Neuronal stem cell (in vitro differentiated cells): ENCODE measurements around the gene SP140.

Experiments used
- DNase-seq: peaks from one replicate; pipeline ENCODE4 v3.0.0-alpha.2; 2013; ENCODE audit warnings: low spot score
- H2AFZ ChIP-seq: one replicate; pipeline ENCODE4 v1.6.1; 2013; ENCODE audit warnings: mild to moderate bottlenecking, low read length, inconsistent platforms
- H2AK5ac ChIP-seq: 2 replicates; pipeline ENCODE4 v1.6.1; 2013; ENCODE audit warnings: low read depth, mild to moderate bottlenecking, inconsistent platforms, low read length, moderate library complexity, mixed read lengths
- H2BK120ac ChIP-seq: 2 replicates; pipeline ENCODE4 v1.6.1; 2013; ENCODE audit warnings: low read depth, mild to moderate bottlenecking, inconsistent platforms, low read length, moderate library complexity, mixed read lengths
- H2BK12ac ChIP-seq: one replicate; pipeline ENCODE4 v1.6.1; 2013; ENCODE audit warnings: low read length, inconsistent platforms
- H2BK15ac ChIP-seq: 2 replicates; pipeline ENCODE4 v1.6.1; 2013; ENCODE audit warnings: mild to moderate bottlenecking, low read length, inconsistent platforms, mixed read lengths
- H2BK5ac ChIP-seq: one replicate; pipeline ENCODE4 v1.6.1; 2013; ENCODE audit warnings: inconsistent platforms, mild to moderate bottlenecking, low read length, moderate library complexity
- H3K14ac ChIP-seq: one replicate; pipeline ENCODE4 v1.6.1; 2013; ENCODE audit warnings: low read length, inconsistent platforms
- H3K18ac ChIP-seq: 2 replicates; pipeline ENCODE4 v1.6.1; 2013; ENCODE audit warnings: low read length, inconsistent platforms
- H3K23ac ChIP-seq: 2 replicates; pipeline ENCODE4 v1.6.1; 2013; ENCODE audit warnings: low read depth, mild to moderate bottlenecking, mixed read lengths, low read length, inconsistent platforms; ENCODE audit not compliant: poor library complexity
- H3K27ac ChIP-seq: replicated peaks from 3 replicates; pipeline ENCODE4 v1.5.1; 2013; ENCODE audit warnings: low read length, inconsistent platforms
- H3K27me3 ChIP-seq, 3 experiments: 2 replicates each; pipeline ENCODE4 v1.6.1; 2013; ENCODE audit warnings: low read length in 3 of 3, mild to moderate bottlenecking in 2 of 3, inconsistent platforms in 1 of 3, low read depth in 1 of 3, mixed read lengths in 1 of 3, moderate library complexity in 1 of 3; ENCODE audit not compliant: control insufficient read depth in 3 of 3, insufficient read depth in 3 of 3
- H3K36me3 ChIP-seq, 2 donors: replicated peaks in 1 of 2; 2 replicates each; pipeline ENCODE4 v1.6.1; 2013; ENCODE audit warnings: low read length in 2 of 2; ENCODE audit not compliant: control insufficient read depth in 2 of 2, insufficient read depth in 2 of 2
- H3K4ac ChIP-seq: 2 replicates; pipeline ENCODE4 v1.6.1; 2013; ENCODE audit warnings: inconsistent platforms, mild to moderate bottlenecking, low read length, moderate library complexity
- H3K4me1 ChIP-seq, 2 donors: 1 replicate in 1 of 2; 2 replicates in 1 of 2; pipeline ENCODE4 v1.6.1; 2013; ENCODE audit warnings: low read length in 2 of 2, low read depth in 1 of 2; ENCODE audit not compliant: control insufficient read depth in 2 of 2, insufficient read depth in 1 of 2
- H3K4me2 ChIP-seq: one replicate; pipeline ENCODE4 v1.6.1; 2013; ENCODE audit warnings: mild to moderate bottlenecking, low read length, inconsistent platforms; ENCODE audit not compliant: insufficient read depth, poor library complexity, severe bottlenecking
- H3K4me3 ChIP-seq, 2 donors: 2 replicates each; pipeline ENCODE4 v1.5.1; 2013; ENCODE audit warnings: low read length in 2 of 2, mild to moderate bottlenecking in 2 of 2, inconsistent platforms in 1 of 2, moderate library complexity in 1 of 2
- H3K79me1 ChIP-seq: one replicate; pipeline ENCODE4 v1.6.1; 2013; ENCODE audit warnings: low read depth, mild to moderate bottlenecking, inconsistent platforms, low read length, moderate library complexity
- H3K9ac ChIP-seq: one replicate; pipeline ENCODE4 v1.6.1; 2013; ENCODE audit warnings: mild to moderate bottlenecking, low read depth, low read length, inconsistent platforms; ENCODE audit not compliant: poor library complexity
- H3K9me3 ChIP-seq, 2 donors: replicated peaks in 1 of 2; 2 replicates each; pipeline versions ENCODE3 to v1.6.1; 2013; ENCODE audit warnings: low read length in 2 of 2, mild to moderate bottlenecking in 2 of 2, inconsistent platforms in 1 of 2, low read depth in 1 of 2, mixed read lengths in 1 of 2, moderate library complexity in 1 of 2; ENCODE audit not compliant: control insufficient read depth in 2 of 2, insufficient read depth in 1 of 2
- H4K8ac ChIP-seq: one replicate; pipeline ENCODE4 v1.6.1; 2013; ENCODE audit warnings: low read depth, mild to moderate bottlenecking, inconsistent platforms, low read length, moderate library complexity
- H4K91ac ChIP-seq: one replicate; pipeline ENCODE4 v1.6.1; 2013; ENCODE audit warnings: low read length, low read depth, mild to moderate bottlenecking, inconsistent platforms; ENCODE audit not compliant: poor library complexity
- WGBS, 2 donors: extraction: QIAGEN DNeasy Blood & Tissue Kit; methylation state at CpG; one replicate each; pipeline ENCODE4 v1.1.7; 2013; ENCODE audit warnings: missing lambda C conversion rate in 2 of 2, mixed read lengths in 1 of 2; ENCODE audit not compliant: insufficient read length in 2 of 2, insufficient replicate concordance in 1 of 2; ENCODE audit errors: extremely low coverage in 2 of 2; 5-methylcytosine and 5-hydroxymethylcytosine counted together

The SP140 gene

GRCh38 chr2:230267059-230267458 is 41.5 kb downstream of the SP140 start:
- no peak overlapping the region for H3K9ac ChIP-seq
- no peak overlapping the region for H4K8ac ChIP-seq
- no peak overlapping the region for H3K4me2 ChIP-seq
- H3K4me3 ChIP-seq: no peak overlapping the region
- H3K4me1 ChIP-seq: peaks cover 0 to 3% of the 10 kb centered on the region in 2 donors
- no peak overlapping the region for H3K14ac ChIP-seq
- H3K4ac ChIP-seq: no peak overlapping the region
- H3K79me1 ChIP-seq: no peaks in the 10 kb centered on the region
- no peak overlapping the region for H4K91ac ChIP-seq
- H3K9me3 ChIP-seq: no peaks in the 10 kb centered on the region
- no peak overlapping the region for H2BK5ac ChIP-seq
- H3K23ac ChIP-seq: no peak overlapping the region
- H3K27ac ChIP-seq: no peak overlapping the region
- H3K36me3 ChIP-seq: no peaks in the 10 kb centered on the region
- H3K27me3 ChIP-seq: no peaks in the 10 kb centered on the region
- DNase-seq: no peak
- no peak overlapping the region for H2AFZ ChIP-seq
- WGBS, 2 donors: no CpG with 5 or more reads among the region's 1 CpG
- no peak overlapping the region for H2BK120ac ChIP-seq
- no peak overlapping the region for H2BK15ac ChIP-seq
- no peak overlapping the region for H2AK5ac ChIP-seq
- no peak overlapping the region for H2BK12ac ChIP-seq
- H3K18ac ChIP-seq: no peak overlapping the region

DNA sequence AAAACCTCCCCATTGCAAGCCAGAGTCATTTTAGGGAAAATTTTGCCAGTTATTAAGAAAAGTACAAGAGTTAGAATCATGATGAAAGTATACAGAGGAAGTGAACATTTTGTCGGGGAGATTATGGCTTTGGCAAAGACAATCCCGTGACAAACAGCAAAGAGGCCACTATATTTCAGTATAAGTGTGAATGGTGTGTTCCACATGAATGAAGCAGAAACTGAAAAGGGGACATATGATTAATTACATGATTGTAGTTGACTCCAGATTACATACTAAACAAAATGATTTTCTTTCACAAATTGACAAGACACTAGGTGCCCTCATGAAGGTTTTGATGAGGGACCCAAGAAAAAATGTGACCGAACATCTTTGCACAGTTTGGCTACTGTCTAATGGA is 42.0 kb downstream of the SP140 start:
- WGBS, 2 donors: no CpG with 5 or more reads among the region's 3 CpGs
- no peak for DNase-seq
- no peak overlapping the region for H3K18ac ChIP-seq

DNA sequence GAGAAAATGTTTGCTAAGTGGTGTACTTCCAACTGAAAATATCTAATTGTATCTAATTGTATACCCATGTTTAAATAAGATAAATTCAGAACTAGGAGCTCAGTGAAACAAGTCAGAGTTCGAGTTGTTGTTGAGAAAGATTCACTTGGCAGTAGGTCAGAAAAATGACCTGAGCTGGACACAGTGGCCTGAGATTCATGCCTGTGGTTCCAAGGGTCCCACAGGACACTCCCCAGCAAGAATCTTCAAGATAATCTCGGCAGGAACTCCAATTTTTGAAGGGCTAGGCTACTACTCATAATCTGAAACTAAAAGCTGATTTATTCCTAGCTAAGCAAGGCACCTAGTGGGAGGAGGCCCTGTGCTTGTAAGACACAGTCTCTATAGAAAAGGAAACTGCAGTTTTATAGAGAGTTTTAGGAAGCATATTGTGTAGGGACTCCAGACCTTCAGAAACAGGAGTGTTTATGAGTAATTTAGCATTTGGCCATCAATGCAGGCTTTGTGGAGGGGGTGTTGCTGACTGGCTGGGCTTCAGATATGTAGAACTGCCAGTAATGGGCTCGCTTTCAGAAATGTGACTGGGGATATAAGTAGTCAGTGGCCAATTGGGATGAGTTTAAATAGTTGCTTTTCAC is 43.2 kb downstream of the SP140 start:
- Histone ChIP-seq H3K79me1 (no peaks in the 10 kb centered on the region), H3K27me3 (no peaks in the 10 kb centered on the region), H3K27ac (no peak overlapping the region), H3K36me3 (no peaks in the 10 kb centered on the region), H3K9ac (no peak overlapping the region), H2BK12ac (no peak overlapping the region), H2BK120ac (no peak overlapping the region), H2AK5ac (no peak overlapping the region), H3K4ac (no peak overlapping the region), H3K14ac (no peak overlapping the region), H3K18ac (no peak overlapping the region), H3K23ac (no peak overlapping the region), H2BK5ac (no peak overlapping the region), H3K4me1 (peaks cover 0 to 3% of the 10 kb centered on the region in 2 donors), H3K4me2 (no peak overlapping the region), H4K91ac (no peak overlapping the region), H4K8ac (no peak overlapping the region), H2AFZ (no peak overlapping the region), H2BK15ac (no peak overlapping the region), H3K9me3 (no peaks in the 10 kb centered on the region), H3K4me3 (no peak overlapping the region)
- DNase-seq: no peak
- no CpG with 5 or more reads among the region's 3 CpGs for WGBS, 2 donors

More for the DNA sequence above, 42.0 kb downstream of the SP140 start:
- no peak overlapping the region for H3K4me2 ChIP-seq
- no peak overlapping the region for H3K23ac ChIP-seq
- no peak overlapping the region for H2AK5ac ChIP-seq
- no peaks in the 10 kb centered on the region for H3K36me3 ChIP-seq
- no peak overlapping the region for H2BK15ac ChIP-seq
- no peaks in the 10 kb centered on the region for H3K79me1 ChIP-seq
- no peak overlapping the region for H3K9ac ChIP-seq
- no peak overlapping the region for H3K14ac ChIP-seq
- H3K4me3 ChIP-seq: no peak overlapping the region
- no peak overlapping the region for H4K91ac ChIP-seq
- H3K4me1 ChIP-seq: peaks cover 0 to 3% of the 10 kb centered on the region in 2 donors
- H2BK5ac ChIP-seq: no peak overlapping the region
- H3K27me3 ChIP-seq: no peaks in the 10 kb centered on the region
- no peak overlapping the region for H2BK12ac ChIP-seq
- H2AFZ ChIP-seq: no peak overlapping the region
- H4K8ac ChIP-seq: no peak overlapping the region
- H3K9me3 ChIP-seq: no peaks in the 10 kb centered on the region
- no peak overlapping the region for H3K4ac ChIP-seq
- no peak overlapping the region for H2BK120ac ChIP-seq
- H3K27ac ChIP-seq: no peak overlapping the region

DNA sequence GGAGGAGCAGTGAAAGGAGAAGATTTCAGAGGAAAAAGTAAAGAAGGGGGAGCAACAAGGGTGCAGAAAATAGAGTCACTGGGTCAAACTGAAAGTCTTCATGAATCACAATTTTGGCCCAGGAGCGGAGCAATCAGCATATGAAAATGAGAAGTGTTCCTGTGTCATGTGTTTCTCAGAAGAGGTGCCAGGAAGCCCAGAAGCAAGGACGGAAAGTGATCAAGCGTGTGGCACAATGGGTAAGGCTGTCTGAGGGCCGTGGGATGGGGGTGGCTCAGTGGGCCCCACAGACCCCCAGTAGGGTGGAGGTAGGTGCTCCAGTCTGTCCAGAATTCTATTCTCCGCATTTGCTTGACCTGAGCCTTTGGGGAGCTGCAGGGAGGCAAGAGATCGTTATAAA is 44.2 kb downstream of the SP140 start:
- no peak overlapping the region for H4K91ac ChIP-seq
- H3K9me3 ChIP-seq: no peaks in the 10 kb centered on the region
- H3K4me2 ChIP-seq: no peak overlapping the region
- H3K18ac ChIP-seq: no peak overlapping the region
- no peak overlapping the region for H3K9ac ChIP-seq
- no peak overlapping the region for H2BK15ac ChIP-seq
- H2AFZ ChIP-seq: no peak overlapping the region
- no peak overlapping the region for H2BK12ac ChIP-seq
- no peaks in the 10 kb centered on the region for H3K79me1 ChIP-seq
- no peak overlapping the region for H3K4ac ChIP-seq
- H3K4me3 ChIP-seq: no peak overlapping the region
- DNase-seq: no peak
- H3K4me1 ChIP-seq: peaks cover 0 to 3% of the 10 kb centered on the region in 2 donors
- WGBS, 2 donors: no CpG with 5 or more reads among the region's 6 CpGs
- H3K36me3 ChIP-seq: no peaks in the 10 kb centered on the region
- no peak overlapping the region for H3K23ac ChIP-seq
- no peak overlapping the region for H2BK5ac ChIP-seq
- no peak overlapping the region for H3K27ac ChIP-seq
- no peak overlapping the region for H4K8ac ChIP-seq
- H3K14ac ChIP-seq: peak overlapping the region; percentile 43
- no peak overlapping the region for H2AK5ac ChIP-seq
- no peak overlapping the region for H2BK120ac ChIP-seq
- no peaks in the 10 kb centered on the region for H3K27me3 ChIP-seq
